Stimulated activated CD8-positive, alpha-beta memory T cell treated with anti-CD3 and anti-CD28 coated beads, Interleukin-12 subunit alpha, Interleukin-12 subunit beta, amount 100 ng/mL, for 1 hour (primary cell): ENCODE data around the gene LDB2.
"Not testable (repeated sequence)": the region's sequence is repeated elsewhere in the genome, so short reads cannot be mapped to it uniquely, and the experiment has no call there.

Experiments used
- DNase-seq: peaks from one replicate; pipeline ENCODE4 v3.0.0-alpha.2; 2020; ENCODE audit warnings: low read depth

Gene LDB2

GRCh38 chr4:16897991-16898827 is at the start of gene LDB2:
TSS of gene LDB2 (minus strand) at chr4:16898645.
- DNase-seq = no peak

- no peak for DNase-seq
These were observed 44.0 kb upstream of the LDB2 start for GRCh38 chr4:16942491-16942890.

- no peak for DNase-seq
These were observed 40.7 kb upstream of the LDB2 start for GRCh38 chr4:16939178-16939577.

GRCh38 chr4:16938512-16939040 is 40.1 kb upstream of the LDB2 start:
- DNase-seq = no peak

GRCh38 chr4:16931339-16932305 is 33.2 kb upstream of the LDB2 start:
- no peak for DNase-seq

- DNase-seq = no peak
These were observed 27.8 kb upstream of the LDB2 start for GRCh38 chr4:16926214-16926613.

GRCh38 chr4:16918716-16919115 is 20.3 kb upstream of the LDB2 start:
- not testable (repeated sequence) for DNase-seq

GRCh38 chr4:16916719-16917337 is 18.4 kb upstream of the LDB2 start:
- peak; percentile 51 for DNase-seq

GRCh38 chr4:16916031-16916430 is 17.6 kb upstream of the LDB2 start:
- DNase-seq = no peak

GRCh38 chr4:16914208-16914607 is 15.8 kb upstream of the LDB2 start:
- no peak for DNase-seq

GRCh38 chr4:16912896-16913295 is 14.5 kb upstream of the LDB2 start:
- DNase-seq = no peak

- no peak for DNase-seq
These were observed 10.8 kb upstream of the LDB2 start for GRCh38 chr4:16909281-16909680.

GRCh38 chr4:16908377-16909021 is 10.1 kb upstream of the LDB2 start:
- no peak for DNase-seq

GRCh38 chr4:16900325-16900724 is 1.9 kb upstream of the LDB2 start:
- DNase-seq = no peak

- DNase-seq = no peak
These were observed 1.3 kb downstream of the LDB2 start for GRCh38 chr4:16896881-16897750.

GRCh38 chr4:16894406-16894805 is 4.0 kb downstream of the LDB2 start:
- DNase-seq = no peak

GRCh38 chr4:16893141-16893651 is 5.2 kb downstream of the LDB2 start:
- no peak for DNase-seq

GRCh38 chr4:16890651-16891050 is 7.8 kb downstream of the LDB2 start:
- no peak for DNase-seq

- DNase-seq = no peak
These were observed 8.5 kb downstream of the LDB2 start for GRCh38 chr4:16889945-16890344.

GRCh38 chr4:16887887-16888286 is 10.6 kb downstream of the LDB2 start:
- DNase-seq = no peak
